ENCODE results near the gene ZSWIM2.
"Not testable (repeated sequence)": the region's sequence is repeated elsewhere in the genome, so short reads cannot be mapped to it uniquely, and the experiment has no call there.

Gene ZSWIM2

GRCh38 chr2:186835628-186836027 lies 13.3 kb downstream of the ZSWIM2 start:
- DNase-seq = no peak

DNA sequence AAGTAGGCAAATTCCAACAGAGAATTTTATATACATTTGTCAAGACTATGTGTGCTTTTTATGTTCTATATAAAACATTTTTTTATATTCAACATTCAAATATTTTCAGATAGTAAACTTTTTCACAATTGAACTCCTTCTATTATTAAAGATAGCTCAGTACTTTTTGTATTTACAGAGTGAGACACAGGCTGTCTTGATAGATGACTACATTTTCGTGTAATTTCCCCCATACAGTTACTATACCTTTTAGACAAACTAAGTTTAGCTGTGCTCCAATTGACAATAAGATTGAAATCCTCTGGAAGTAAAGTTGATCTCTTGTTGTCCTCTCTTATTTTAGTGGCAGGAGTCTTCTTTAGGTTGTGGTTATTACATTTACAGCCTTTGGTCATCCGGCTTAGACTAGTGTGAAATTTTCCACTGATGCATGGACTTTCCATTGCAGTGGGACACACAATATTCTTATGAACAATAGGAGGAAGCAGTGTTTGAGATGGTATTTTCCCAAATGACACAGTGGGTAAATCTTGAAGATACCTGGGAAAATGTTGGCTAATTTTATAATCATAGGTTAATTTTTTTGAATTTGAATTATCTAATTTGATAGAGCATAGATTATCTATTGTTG lies 21.0 kb downstream of the ZSWIM2 start:
- DNase-seq = no peak

GRCh38 chr2:186827411-186827810 lies 21.6 kb downstream of the ZSWIM2 start:
- DNase-seq = no peak

- no peak for DNase-seq
Observed at GRCh38 chr2:186822323-186822722, 26.6 kb downstream of the ZSWIM2 start.

- DNase-seq = no peak
Observed at GRCh38 chr2:186820303-186820702, 28.7 kb downstream of the ZSWIM2 start.

- not testable (repeated sequence) for DNase-seq
Observed at GRCh38 chr2:186811760-186812159, 37.2 kb downstream of the ZSWIM2 start.

- DNase-seq = no peak
Observed at GRCh38 chr2:186806591-186806990, 42.4 kb downstream of the ZSWIM2 start.

DNA sequence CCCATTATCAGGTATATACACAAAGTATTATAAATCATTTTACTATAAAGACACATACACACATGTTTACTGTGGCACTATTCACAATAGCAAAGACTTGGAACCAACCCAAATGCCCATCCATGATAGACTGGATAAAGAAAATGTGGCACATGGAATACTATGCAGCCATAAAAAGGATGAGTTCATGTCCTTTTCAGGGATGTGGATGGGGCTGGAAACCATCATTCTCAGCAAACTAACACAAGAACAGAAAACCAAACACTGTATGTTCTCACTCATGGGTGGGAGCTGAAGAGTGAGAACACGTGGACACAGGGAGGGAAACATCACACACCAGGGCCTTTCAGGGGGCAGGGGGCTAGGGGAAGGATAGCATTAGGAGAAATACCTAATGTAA lies 50.4 kb downstream of the ZSWIM2 start:
- DNase-seq = not testable (repeated sequence)

- DNase-seq = no peak
Observed at GRCh38 chr2:186784930-186785329, 64.0 kb downstream of the ZSWIM2 start.

DNA sequence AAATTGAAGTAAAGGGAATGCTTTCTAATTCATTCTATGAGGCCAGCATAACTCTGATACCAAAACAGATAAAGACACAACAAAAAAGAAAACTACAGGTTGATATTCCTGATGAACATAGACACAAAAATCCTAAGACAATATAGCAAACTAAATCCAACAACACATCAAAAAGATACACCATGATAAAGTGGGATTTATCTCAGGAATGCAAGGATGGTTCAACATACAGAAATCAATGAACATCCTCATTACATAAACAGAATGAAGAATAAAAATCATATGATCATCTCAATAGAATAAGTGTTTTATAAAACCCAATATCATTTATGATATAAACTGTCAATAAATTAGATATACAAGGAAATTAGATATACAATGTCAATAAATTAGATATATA lies 65.7 kb downstream of the ZSWIM2 start:
- DNase-seq = no peak

- DNase-seq = no peak
Observed at GRCh38 chr2:186780701-186781316, 68.2 kb downstream of the ZSWIM2 start.
